ENCODE results near the gene EHBP1. TPM values are rescaled to one million over a fixed set of nuclear protein-coding genes. Genes with fewer than 3 reads are reported as not detected.

EHBP1 gene
- polyA plus RNA-seq, 1 of the 3 experiments (the other 2 are of a cell fraction): 62.7 TPM

- Histone ChIP-seq H3K9ac (no peak overlapping the region), H3K27me3 (ENCODE audit: insufficient read depth) (peaks cover 40% of the 10 kb centered on the region), H3K4me2 (peak overlapping the region; percentile 45; the same call in 1 of the 2 replicates), H3K79me2 (ENCODE audit: insufficient read depth) (no peaks in the 10 kb centered on the region), H3K4me3 (ENCODE audit: low read depth in 2 of 2, low read length in 1 of 2) (no peak overlapping the region), H3F3A (replicated peaks; ENCODE audit: insufficient read depth) (no peaks in the 10 kb centered on the region), H3K36me3 (replicated peaks in 1 of 2; ENCODE audit: control insufficient read depth in 1 of 2, insufficient read depth in 2 of 2, low read length in 1 of 2) (no peaks in the 10 kb centered on the region), H2AFZ (ENCODE audit: low read depth) (no peak overlapping the region), H3K4me1 (ENCODE audit: control insufficient read depth in 1 of 2, insufficient read depth in 2 of 2, low read depth in 1 of 2, low read length in 1 of 2) (peaks cover 0 to 22% of the 10 kb centered on the region in 2 experiments; a peak in 1 of 4 replicates), H3K9me2 (no peaks in the 10 kb centered on the region), H3K9me3 (no peaks in the 10 kb centered on the region), H4K20me1 (ENCODE audit: insufficient read depth) (no peaks in the 10 kb centered on the region; the same call in 1 of the 2 replicates), H3K27ac (ENCODE audit: low read depth in 2 of 2, low read length in 1 of 2) (no peak overlapping the region)
- CTCF ChIA-PET: interaction anchor here (0.9 to 1.9 kb wide), 3 partner anchors 11 to 600 kb away, joined by 3 to 4 read pairs (median 4); no protein-coding TSS in a partner anchor
- no peak for TF ChIP-seq JUND (IDR thresholded peaks at IDR 0.05)
- no peak for TF ChIP-seq POLR2AphosphoS5 (IDR thresholded peaks at IDR 0.05; ENCODE audit: low read depth, low read length)
- no peak for TF ChIP-seq FOXM1 (IDR thresholded peaks at IDR 0.05; ENCODE audit: low read depth)
- no peak for TF ChIP-seq SIN3A (IDR thresholded peaks at IDR 0.05; ENCODE audit: borderline replicate concordance, low read depth, low read length)
- TF ChIP-seq NRF1 (IDR thresholded peaks at IDR 0.05; ENCODE audit: low read depth, low read length): no peak
- no peak for TF ChIP-seq TEAD4 (IDR thresholded peaks at IDR 0.05; ENCODE audit: borderline replicate concordance, insufficient read depth)
- TF ChIP-seq RAD21 (IDR thresholded peaks at IDR 0.05; ENCODE audit: low read length): no peak
- TF ChIP-seq, protein P1, sequence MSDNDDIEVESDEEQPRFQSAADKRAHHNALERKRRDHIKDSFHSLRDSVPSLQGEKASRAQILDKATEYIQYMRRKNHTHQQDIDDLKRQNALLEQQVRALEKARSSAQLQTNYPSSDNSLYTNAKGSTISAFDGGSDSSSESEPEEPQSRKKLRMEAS (IDR thresholded peaks at IDR 0.05; ENCODE audit: low read depth): no peak
- TF ChIP-seq FOSL2 (IDR thresholded peaks at IDR 0.05; ENCODE audit: borderline replicate concordance, low read depth): no peak
- no peak for TF ChIP-seq MXI1 (IDR thresholded peaks at IDR 0.05; ENCODE audit: low read depth, low read length)
- TF ChIP-seq, protein P2, sequence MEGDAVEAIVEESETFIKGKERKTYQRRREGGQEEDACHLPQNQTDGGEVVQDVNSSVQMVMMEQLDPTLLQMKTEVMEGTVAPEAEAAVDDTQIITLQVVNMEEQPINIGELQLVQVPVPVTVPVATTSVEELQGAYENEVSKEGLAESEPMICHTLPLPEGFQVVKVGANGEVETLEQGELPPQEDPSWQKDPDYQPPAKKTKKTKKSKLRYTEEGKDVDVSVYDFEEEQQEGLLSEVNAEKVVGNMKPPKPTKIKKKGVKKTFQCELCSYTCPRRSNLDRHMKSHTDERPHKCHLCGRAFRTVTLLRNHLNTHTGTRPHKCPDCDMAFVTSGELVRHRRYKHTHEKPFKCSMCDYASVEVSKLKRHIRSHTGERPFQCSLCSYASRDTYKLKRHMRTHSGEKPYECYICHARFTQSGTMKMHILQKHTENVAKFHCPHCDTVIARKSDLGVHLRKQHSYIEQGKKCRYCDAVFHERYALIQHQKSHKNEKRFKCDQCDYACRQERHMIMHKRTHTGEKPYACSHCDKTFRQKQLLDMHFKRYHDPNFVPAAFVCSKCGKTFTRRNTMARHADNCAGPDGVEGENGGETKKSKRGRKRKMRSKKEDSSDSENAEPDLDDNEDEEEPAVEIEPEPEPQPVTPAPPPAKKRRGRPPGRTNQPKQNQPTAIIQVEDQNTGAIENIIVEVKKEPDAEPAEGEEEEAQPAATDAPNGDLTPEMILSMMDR (IDR thresholded peaks at IDR 0.05): no peak
- TF ChIP-seq, protein P3, sequence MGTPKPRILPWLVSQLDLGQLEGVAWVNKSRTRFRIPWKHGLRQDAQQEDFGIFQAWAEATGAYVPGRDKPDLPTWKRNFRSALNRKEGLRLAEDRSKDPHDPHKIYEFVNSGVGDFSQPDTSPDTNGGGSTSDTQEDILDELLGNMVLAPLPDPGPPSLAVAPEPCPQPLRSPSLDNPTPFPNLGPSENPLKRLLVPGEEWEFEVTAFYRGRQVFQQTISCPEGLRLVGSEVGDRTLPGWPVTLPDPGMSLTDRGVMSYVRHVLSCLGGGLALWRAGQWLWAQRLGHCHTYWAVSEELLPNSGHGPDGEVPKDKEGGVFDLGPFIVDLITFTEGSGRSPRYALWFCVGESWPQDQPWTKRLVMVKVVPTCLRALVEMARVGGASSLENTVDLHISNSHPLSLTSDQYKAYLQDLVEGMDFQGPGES (IDR thresholded peaks at IDR 0.05; ENCODE audit: low read depth, low read length): no peak
- no peak for TF ChIP-seq USF2 (IDR thresholded peaks at IDR 0.05; ENCODE audit: borderline replicate concordance, low read depth, low read length)
- TF ChIP-seq GABPA (IDR thresholded peaks at IDR 0.05; ENCODE audit: low read depth): no peak
- TF ChIP-seq RCOR1 (IDR thresholded peaks at IDR 0.05; ENCODE audit: low read length): no peak
- TF ChIP-seq ELF1 (IDR thresholded peaks at IDR 0.05): no peak
- POLR2A ChIA-PET: no interaction called here
- WGBS (ENCODE audit: low lambda C conversion rate): 60% methylated on average over 35 of the region's 35 CpGs
- peak; percentile 27 for DNase-seq
These were observed 352.0 kb downstream of the EHBP1 start for GRCh38 chr2:63057249-63058143.
